RPMI7951 (cell line): ENCODE results near the gene C4orf33. TPM values are rescaled to one million over a fixed set of nuclear protein-coding genes. Genes with fewer than 3 reads are reported as not detected.

ENCODE experiments used
- DNase-seq: peaks from one replicate; pipeline ENCODE4 v3.0.0-alpha.2; 2012; ENCODE audit warnings: low read depth
- total RNA-seq: library from RNA; depleted of rRNA; stranded (reverse); fragments of >200 nt; shearing (Covaris generic); gene quantifications from 2 replicates; pipeline ENCODE4 v1.2.3, GENCODE V29; 2014; rRNA removed

Gene C4orf33
- total RNA-seq, 1 experiment from 2014 or later: 17.1 TPM

DNA sequence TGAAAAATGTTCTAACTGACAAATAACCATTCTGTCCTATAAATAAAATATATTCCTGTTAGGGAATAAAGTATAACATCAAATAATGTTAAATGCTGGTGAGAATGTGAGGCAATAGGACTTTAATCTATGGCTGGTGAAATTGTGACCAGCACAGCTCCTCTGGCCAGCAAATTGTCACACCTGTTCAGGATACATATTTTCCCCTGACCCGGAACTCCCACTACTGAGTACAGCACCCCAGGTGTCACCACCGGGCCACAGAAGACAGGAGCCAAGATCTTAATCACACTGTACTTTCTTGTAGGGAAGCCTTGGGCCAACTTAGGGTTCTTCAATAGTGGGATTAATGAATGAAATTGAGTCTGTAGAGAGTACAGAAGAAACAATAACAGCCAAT is 33.2 kb downstream of the C4orf33 start:
- DNase-seq: no peak

DNA sequence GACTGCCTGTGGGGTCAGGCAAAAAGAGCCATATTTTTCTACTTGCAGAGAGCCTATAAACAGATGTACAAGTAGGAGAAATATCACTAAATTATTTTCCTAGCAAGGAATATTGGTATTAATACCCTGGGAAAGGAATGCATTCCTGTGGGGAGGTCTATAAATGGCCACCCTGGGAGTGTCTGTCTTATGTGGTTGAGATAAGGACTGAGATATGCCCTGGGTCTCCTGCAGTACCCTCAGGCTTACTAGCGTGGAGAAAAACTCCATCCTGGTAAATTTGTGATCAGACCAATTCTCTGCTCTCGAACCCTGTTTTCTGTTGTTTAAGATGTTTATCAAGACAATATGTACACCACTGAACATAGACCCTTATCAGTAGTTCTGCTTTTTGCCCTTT is 35.4 kb downstream of the C4orf33 start:
- no peak for DNase-seq

DNA sequence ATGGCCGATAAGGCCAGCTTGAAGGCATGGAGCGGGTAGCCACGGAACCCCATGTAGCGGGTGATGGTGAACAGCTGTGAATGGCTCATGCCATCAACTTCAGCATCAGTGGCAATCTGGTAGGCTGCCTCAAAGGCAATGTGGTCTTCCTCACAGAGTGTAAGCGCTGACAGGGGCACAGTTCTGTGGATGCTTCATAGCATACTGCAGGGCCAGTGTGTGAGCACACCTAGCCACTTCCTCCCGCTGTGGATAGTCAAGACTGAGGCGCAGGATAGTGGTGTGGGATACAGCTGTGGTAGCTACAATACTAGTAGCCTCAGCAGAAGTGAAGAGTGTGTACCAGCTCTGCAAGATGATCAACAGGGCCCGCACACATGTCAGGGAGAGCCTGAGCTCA is 40.5 kb downstream of the C4orf33 start:
- DNase-seq: no peak

DNA sequence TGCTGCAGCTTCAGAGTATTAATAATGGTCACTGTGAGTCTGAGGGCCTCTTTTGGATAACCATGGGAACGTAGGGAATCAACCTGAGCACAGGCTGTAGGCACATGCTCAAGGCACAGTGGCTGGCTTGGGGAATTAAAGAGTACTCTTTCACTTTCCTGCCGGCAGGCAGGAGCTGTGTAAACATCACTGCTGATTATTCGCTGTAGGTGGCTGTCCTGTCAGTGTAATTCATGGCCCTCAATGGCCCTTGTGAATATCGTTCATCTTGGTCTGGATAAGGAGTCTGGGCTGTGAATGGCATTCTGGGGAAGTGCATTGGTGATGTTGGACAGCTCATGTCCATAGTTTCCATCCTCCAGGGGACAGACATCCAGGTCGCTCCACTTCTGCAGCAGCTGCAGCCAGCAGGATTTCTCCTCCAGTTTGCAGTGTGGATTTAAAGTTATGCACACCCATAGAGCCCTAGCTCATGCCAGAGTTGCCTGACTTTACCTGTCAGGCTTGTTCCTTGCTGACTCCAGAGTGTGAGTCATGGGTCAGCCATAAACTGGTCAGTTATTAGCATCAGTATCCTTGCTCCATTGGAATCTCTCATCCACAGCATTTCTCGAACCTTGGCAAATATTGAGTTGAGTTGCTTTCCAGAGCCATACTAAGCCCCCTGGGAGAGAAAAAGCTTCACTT is 43.0 kb downstream of the C4orf33 start:
- no peak for DNase-seq

DNA sequence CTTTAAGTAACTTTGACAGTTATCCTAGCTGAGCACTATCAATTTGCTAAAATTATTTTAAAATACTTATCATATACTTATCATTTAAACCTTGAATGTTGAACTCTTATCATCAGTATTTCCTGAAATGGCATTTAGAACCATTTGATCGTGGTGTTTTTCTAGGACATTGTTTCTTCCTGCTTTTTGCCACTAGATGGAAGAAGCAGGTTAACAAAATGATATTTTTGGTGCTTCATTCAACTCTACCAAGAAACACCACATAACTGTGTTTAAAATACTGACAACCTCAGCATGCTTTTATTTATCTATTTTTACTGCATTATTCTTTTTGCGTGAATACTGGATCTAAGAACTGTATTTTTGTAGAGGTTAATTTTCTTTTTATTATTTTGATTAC is 44.6 kb downstream of the C4orf33 start:
- DNase-seq: no peak

DNA sequence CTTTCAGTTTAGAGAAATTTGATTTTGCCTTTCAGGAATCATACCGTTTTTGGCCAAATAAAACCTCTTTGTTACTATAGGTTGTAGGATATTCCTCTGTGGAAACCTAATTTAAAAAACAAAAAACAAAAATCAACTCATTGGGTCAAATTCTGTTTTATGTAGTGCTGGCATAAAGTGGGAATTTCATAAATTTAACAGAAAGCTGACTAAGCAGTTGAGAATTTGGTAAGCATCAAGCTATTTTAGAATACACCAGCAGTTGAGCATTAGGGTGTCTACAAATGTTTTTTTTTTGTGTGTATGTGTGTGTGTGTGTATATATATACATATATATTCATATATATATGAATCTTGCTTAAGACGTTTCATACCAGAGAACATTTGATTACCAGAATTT is 47.4 kb downstream of the C4orf33 start:
- no peak for DNase-seq

DNA sequence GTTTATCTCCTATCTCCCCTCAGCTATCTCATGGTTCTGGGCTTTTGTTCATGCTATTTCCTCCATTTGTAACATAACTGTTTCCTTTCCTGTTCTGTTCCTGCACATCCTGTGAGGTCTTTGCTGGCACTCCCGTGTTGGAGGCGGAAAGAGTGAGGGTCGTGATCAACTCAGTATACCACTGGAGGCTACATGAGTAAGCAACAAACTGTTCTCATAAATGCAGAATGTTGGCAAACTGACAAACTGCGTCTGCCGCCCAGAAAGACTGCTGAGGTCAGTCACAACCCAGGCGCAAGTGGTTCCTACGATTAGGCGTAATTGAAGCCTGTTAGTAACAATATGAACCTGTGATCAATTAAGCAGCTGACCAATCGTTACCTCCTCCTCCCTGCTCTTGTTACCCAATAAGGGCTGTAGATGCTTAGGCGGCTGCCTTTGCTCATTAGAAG is 48.8 kb downstream of the C4orf33 start:
- DNase-seq: no peak

DNA sequence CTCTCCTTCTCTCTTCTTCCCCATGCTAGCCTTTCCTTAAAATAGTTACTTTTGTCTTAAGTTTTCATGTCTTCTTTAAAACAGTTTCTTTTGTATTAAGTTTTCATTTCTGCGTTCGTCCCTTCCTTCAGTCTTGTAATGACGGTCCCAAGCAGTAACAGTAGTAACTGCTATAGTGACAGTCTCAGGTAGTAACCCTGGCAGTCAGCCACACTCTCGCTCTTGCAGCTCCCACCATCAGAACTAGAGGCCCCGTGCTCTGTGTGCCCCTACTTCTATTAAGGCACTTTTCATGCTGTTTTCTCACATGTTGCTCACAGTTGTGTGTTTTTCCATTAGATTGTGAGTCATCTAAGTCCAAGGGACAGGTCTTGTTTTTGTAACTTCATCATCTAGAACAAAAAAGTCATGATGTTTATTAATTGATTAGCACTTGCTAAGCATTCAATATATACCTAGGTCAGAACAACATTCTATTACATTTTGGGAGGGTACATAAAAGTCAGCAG is 49.3 kb downstream of the C4orf33 start:
- no peak for DNase-seq

DNA sequence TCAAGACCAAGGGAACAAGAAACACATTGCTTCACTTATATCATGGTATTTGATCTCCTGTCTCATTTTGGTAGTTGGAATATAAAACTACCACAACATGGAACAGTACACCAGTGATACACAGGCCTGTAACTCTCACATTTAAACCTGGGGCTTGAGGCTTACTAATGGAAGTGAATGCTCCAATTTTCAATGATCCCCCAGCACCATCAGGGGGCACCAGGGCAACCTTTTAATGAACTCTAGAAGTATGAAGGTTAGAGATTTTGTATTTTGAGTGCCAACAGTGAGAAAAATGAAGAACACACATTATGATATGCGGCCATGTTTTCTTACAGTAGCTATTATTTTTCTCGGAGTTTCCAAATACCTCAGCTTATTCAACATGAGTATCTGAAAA is 50.7 kb downstream of the C4orf33 start:
- no peak for DNase-seq

DNA sequence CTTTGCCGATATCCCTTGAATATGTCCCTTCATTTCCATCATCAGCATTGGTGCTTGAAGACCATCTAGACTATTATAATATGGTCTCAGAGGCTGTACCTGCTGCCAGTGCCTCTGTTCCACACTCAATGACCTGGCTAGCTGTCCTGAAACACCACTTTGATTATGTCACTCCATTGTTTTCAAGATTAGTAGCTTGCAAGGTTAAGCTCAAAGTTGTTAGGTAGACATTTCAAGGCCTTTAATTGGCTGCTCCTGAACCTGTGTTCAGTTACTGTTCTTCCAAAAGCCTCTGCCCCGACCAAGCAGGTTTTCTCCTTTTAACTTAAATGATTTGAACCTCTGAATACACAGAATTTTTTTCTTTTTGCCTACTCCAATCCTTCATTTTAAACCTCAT is 52.9 kb downstream of the C4orf33 start:
- no peak for DNase-seq

DNA sequence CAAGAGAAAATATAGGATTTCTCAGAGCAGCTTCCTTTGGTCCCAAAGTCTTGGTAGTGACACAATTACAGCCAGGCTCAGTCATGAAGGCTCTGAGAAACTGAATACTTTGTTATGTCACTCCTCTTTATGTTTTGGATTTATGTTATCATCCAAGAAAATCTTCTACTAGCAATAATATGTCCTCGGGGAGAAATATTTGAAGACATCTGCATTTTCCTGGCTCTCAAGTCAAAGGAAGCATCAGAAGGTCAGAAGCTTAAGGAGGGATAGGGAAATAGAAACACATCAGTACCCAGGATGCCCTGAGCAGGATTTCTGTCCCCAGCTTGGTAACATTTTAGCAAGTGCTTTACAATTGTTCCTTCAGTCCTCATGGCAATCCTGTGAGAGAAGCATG is 54.0 kb downstream of the C4orf33 start:
- no peak for DNase-seq

DNA sequence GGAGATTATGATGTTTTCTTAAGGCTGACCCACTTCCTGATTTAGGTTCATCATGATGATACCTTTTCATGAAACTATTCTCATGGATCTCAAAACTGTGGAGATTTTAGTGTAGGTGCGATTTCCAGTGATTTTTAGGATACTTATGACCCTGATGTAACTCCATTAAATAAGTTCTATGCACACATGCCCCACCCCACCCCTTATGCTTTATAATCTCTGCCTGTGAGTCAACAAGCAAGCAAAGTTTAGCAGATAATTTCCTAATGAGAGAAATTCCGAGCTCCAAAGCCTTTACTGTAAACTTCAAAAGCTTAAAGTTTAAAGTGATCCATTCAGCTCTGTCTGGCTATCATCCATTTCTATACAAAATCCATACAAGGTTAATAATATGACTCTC is 56.4 kb downstream of the C4orf33 start:
- DNase-seq: no peak

DNA sequence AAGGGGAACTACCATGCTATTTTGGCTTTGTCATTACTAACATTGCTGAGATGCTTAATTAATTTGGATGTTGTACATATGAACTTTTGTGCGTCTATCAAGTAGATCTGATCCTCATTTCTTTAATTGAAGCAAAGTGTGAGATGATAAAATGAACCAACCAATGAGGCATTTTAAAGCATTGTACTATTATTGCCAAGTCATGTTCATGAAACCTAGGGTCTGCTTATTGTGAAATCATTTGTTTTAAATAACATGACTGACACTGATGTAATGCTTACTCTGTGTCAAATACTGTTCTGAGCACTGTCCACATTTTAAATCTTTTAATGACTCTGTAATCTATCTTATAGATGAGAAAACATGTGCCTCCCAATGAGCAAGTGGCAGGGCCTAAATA is 57.7 kb downstream of the C4orf33 start:
- no peak for DNase-seq

DNA sequence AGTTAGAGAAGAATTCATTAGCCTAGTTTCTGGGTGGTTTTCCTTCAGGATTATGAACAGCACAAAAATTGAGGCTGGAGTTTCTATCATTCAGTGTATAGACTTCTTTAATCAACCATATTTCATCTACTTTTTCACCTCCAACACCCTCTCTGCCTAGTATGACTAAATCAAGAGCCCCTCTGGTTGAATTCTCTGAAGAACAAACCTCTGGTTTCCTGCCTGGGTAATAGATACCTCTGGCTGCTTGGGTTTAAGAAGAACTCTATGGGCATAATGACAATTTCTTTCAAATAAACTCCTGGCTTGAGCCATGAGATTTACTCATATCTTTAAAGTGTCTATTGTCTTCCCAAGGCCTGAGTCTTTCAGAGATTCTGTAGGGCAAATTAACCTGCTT is 66.5 kb downstream of the C4orf33 start:
- DNase-seq: no peak

DNA sequence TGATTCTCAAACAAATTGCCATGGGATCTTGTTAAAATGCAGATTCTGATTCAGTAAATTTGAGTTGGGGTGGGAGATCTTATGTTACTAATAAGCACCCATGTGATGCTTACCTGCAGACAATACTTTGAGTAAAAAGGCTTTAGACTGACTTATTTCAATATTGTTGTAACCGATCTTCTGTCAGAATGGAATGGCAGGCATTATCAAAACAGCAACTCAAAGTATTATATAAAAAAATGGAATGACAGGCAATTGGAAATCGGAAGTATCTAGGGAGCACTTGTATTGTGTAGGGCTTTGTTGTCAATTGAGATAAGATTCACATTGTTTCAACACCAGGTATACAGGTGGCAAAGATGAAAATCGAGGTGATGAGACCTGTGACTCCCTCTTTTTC is 67.5 kb downstream of the C4orf33 start:
- no peak for DNase-seq

DNA sequence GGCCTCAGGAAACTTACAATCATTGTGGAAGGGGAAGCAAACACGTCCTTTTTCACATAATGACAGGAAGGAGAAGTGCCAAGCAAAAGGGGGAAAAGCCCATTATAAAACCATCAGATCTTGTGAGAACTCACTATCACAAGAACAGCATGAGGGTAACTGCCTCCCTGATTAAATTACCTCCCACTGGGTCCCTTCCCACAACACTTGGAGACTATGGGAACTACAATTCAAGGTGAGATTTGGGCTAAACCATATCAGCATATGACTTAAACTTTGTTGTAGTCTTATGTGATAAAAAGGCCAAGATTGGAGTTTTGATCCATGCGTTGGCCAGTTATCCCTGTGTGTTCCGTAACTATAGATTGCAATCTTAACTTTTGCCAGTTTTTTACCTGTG is 68.3 kb downstream of the C4orf33 start:
- no peak for DNase-seq

Other genes starting within 250 kb of the C4orf33 start
- 23.8 and 24.0 TPM in 2 replicates for gene SCLT1, start 2.6 kb upstream of the C4orf33 start, total RNA-seq